Fibroblast of pulmonary artery (primary cell): ENCODE data around the gene MAP2.

Experiments used
- DNase-seq: peaks from one replicate; pipeline ENCODE4 v3.0.0-alpha.2; 2010; ENCODE audit warnings: low read depth
- H3K4me3 ChIP-seq: replicated peaks from 2 replicates; pipeline ENCODE4 v1.5.1; 2011; ENCODE audit warnings: low read depth, mild to moderate bottlenecking, control low read depth, low read length, moderate library complexity
- TF ChIP-seq, protein P1 (sequence below): IDR thresholded peaks from 2 replicates; pipeline ENCODE4 v1.5.1; 2011; ENCODE audit warnings: mild to moderate bottlenecking, control low read depth, low read length, inconsistent platforms; ENCODE audit errors: missing control alignments

Gene MAP2

DNA sequence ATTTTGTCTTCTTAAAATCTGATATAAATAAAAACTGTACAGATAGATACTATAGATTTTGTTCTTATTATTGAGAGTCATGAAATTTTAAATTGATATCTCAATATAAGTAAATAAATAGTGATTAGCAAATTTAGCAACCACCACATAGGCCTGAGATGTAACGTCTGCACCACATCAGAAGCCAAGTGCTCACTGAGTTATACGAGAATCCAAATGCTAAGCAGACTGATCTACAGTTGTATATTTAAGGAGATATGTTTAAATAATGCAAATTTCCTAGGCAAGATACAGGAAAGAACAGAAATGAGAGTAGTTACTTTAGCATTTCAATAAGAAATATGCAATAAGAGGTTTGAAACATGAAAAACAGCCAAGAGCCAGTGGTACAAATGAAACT lies 262.6 kb downstream of the MAP2 start:
- TF ChIP-seq, protein P1, sequence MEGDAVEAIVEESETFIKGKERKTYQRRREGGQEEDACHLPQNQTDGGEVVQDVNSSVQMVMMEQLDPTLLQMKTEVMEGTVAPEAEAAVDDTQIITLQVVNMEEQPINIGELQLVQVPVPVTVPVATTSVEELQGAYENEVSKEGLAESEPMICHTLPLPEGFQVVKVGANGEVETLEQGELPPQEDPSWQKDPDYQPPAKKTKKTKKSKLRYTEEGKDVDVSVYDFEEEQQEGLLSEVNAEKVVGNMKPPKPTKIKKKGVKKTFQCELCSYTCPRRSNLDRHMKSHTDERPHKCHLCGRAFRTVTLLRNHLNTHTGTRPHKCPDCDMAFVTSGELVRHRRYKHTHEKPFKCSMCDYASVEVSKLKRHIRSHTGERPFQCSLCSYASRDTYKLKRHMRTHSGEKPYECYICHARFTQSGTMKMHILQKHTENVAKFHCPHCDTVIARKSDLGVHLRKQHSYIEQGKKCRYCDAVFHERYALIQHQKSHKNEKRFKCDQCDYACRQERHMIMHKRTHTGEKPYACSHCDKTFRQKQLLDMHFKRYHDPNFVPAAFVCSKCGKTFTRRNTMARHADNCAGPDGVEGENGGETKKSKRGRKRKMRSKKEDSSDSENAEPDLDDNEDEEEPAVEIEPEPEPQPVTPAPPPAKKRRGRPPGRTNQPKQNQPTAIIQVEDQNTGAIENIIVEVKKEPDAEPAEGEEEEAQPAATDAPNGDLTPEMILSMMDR, result no peak
- no peak overlapping the region for H3K4me3 ChIP-seq
- DNase-seq, result no peak

DNA sequence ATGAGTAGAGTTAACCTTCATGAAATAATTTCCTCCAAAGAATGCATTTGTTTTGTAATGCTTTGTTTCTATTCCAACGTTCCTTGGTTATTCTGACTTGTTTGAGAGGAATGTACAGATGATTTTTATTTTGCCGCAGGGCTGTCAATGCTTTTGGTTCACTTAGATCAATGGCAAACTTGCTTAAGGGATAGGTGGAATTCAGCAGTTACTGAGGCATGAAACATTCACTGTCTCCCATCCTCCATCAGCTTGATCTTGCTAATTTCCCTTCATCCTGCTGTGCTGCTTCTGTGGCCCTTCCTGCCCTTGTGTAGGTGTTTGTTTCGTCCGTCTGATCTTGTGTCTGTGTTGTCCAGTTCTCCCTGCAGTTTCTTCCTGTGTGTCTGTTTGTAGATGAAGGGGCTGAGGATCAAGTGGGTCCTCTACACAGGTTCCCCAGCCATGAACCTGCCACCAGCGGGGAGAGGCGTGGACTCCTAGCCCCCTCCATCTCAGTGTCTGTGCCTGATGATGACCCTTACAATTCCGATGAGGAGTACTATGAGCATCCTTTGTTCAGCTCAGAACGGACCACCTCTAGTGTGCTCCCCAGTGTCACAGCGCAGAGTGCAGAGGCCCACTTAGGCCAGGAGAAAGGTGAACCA lies 263.6 kb downstream of the MAP2 start:
- no peak for DNase-seq
- TF ChIP-seq, protein P1, result no peak
- H3K4me3 ChIP-seq, result no peak overlapping the region

DNA sequence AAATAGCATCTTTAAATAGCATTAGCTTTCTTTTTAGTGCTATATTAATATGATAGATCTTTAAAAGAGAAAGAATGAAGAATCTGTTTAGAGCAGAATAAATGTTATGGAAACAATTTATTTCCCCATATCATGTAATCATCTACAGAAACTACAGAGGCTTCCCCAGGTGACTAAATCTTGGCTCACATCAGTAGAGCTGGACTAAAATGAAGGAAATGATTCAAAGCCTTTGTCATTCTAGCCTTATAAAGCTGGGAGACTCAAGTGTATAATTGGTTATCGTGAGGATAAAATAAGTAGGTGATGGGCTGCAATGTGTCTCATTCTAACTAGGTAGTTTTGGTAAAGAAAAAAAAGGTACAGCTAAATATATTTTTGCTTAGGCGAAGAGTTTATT lies 264.5 kb downstream of the MAP2 start:
- TF ChIP-seq, protein P1, result no peak
- no peak for DNase-seq
- no peak overlapping the region for H3K4me3 ChIP-seq

DNA sequence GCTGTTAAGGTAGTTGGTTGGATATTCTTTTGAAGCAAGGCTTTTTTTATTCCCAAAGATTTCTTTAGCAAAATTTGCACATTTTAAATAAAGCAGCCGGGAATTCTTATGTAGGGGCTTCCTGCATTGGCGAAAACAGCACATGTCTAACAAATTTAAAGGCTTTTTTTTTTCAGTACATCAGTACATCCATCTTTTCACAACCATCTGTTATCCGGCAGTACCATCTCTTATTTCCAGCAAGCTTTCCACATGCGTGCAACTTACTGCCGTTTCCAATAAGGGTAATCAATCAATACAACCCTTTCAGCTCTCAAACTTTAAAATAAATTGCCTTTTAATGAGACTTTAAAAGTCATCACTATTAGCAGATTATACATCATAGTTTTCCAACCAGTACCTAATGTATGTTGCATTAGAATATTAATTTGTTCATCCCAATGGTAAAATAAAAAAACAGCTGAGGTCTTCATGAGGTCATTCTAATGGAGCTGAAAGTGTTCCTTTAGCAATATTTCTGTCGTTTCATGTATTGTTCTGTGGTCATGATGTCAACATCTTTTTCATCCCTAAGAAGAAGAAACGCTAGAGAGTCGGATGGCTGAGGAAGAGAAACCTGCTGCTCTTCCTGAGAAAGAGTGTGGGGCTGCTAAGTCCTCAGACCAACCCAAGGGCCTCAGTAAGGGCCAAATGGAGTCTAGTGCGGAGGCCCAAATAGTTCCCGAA lies 266.3 kb downstream of the MAP2 start:
- no peak overlapping the region for H3K4me3 ChIP-seq
- TF ChIP-seq, protein P1, result no peak
- no peak for DNase-seq

DNA sequence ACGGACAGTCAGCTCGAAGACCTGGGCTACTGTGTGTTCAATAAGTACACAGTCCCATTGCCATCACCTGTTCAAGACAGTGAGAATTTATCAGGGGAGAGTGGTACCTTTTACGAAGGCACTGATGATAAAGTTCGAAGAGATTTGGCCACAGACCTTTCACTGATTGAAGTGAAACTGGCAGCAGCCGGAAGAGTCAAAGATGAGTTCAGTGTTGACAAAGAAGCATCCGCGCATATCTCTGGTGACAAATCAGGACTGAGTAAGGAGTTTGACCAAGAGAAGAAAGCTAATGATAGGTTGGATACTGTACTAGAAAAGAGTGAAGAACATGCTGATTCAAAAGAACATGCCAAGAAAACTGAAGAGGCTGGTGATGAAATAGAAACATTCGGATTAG lies 270.9 kb downstream of the MAP2 start:
- DNase-seq, result no peak
- H3K4me3 ChIP-seq, result no peak overlapping the region
- TF ChIP-seq, protein P1, result no peak

DNA sequence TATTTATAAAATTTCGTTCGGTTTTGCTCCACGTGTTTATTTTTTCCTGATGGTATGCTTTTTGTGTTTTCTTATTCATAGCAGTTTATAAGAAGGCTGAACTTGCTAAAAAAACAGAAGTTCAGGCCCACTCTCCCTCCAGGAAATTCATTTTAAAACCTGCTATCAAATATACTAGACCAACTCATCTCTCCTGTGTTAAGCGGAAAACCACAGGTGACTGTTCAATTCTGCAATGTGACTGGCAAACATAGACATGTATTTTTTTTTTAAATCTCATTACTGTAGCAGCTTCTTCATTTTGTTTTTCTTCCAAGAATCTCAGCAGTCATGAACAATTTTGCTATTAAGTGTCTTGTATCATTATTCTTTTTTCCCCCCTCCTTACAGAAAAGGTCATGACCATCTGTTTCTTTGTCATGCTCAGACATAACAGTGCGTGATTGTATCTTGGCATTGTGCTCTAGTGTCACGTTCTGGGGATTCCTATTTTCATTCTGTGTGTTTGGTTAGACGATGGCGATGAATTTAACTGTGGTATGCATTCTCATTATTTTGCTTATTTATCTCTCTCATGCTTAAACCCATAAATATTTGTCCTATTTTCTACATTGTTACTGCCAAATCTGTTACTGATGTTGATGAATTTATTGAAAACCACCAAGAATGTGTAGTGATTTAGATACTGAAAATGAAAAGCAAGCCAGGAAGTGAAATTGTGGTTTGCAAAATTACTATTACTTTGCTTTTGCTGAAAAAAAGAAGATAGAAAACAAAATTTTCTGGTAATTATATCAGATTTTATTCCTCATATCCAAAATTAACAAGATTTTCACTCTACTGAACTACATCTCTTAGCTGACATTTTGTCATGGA lies 273.2 kb downstream of the MAP2 start:
- no peak overlapping the region for H3K4me3 ChIP-seq
- TF ChIP-seq, protein P1, result no peak
- no peak for DNase-seq
